Uterus (tissue), 4 donors: ENCODE measurements around the gene CYSTM1. TPM values are rescaled to one million over a fixed set of nuclear protein-coding genes. Genes with fewer than 3 reads are reported as not detected.

Experiments used
- DNase-seq, 2 donors: peaks; one replicate each; pipeline ENCODE4 v3.0.0-alpha.2; 2019 to 2020
- H3K27ac ChIP-seq, 2 donors: fragments of 200-600 bp; sonication (generic); 1 replicate in 1 of 2; 2 replicates in 1 of 2; pipeline ENCODE4 v1.5.1; 2016 to 2018
- H3K27me3 ChIP-seq, 2 donors: fragments of 200-600 bp; sonication (generic); one replicate each; pipeline ENCODE4 v1.5.1; 2018 to 2019; ENCODE audit warnings: control low read depth in 1 of 2
- H3K36me3 ChIP-seq, 2 donors: fragments of 200-600 bp; sonication (generic); one replicate each; pipeline ENCODE4 v1.5.1; 2019; ENCODE audit warnings: control low read depth in 1 of 2
- H3K4me1 ChIP-seq, 2 donors: fragments of 200-600 bp; sonication (generic); one replicate each; pipeline ENCODE4 v1.5.1; 2018 to 2019; ENCODE audit warnings: control low read depth in 1 of 2
- H3K4me3 ChIP-seq, 2 donors: fragments of 200-600 bp; sonication (generic); 1 replicate in 1 of 2; 2 replicates in 1 of 2; pipeline ENCODE4 v1.5.1; 2018 to 2019; ENCODE audit warnings: mild to moderate bottlenecking in 1 of 2
- H3K9me3 ChIP-seq, 2 donors: fragments of 200-600 bp; sonication (generic); one replicate each; pipeline ENCODE4 v1.5.1; 2019; ENCODE audit warnings: control low read depth in 1 of 2
- CTCF ChIP-seq, 4 experiments: fragments of 200-600 bp in 2 of 4; fragments of 450-650 bp in 2 of 4; sonication (generic) in 2 of 4; IDR thresholded peaks; one replicate each; pipeline ENCODE4 v1.5.1; 2016 to 2019; ENCODE audit warnings: antibody characterized with exemption in 4 of 4, mild to moderate bottlenecking in 2 of 4, moderate library complexity in 1 of 4
- POLR2A ChIP-seq, 2 donors: fragments of 450-650 bp; IDR thresholded peaks; one replicate each; pipeline ENCODE4 v1.6.1; 2016; ENCODE audit warnings: antibody characterized with exemption in 2 of 2, mild to moderate bottlenecking in 1 of 2, moderate library complexity in 1 of 2
- intact Hi-C: fragments of 100-400 bp; cut with DNase I; formaldehyde crosslinking; loops from one replicate; pipeline ENCODE4 v1.15.1; 2023; ENCODE audit warnings: low total_unique reads
- total RNA-seq, 4 donors: library from RNA; depleted of rRNA in 3 of 4; stranded (reverse); fragments of >200 nt in 3 of 4; gene quantifications; one replicate each; pipeline versions ENCODE4 v1.1.0 to v1.2.4, GENCODE V29; 2014 to 2023
- donor health status: DM: yes; HTN: yes; CAD: no.

Gene CYSTM1
- total RNA-seq, 4 donors from 2014 or later = 4.4 to 76.8 (median 45.3) TPM

- Histone ChIP-seq H3K36me3 (no peaks in the 10 kb centered on the region), H3K4me3 (no peak overlapping the region), H3K9me3 (no peaks in the 10 kb centered on the region), H3K27me3 (no peaks in the 10 kb centered on the region), H3K4me1 (peaks cover 0 to 3% of the 10 kb centered on the region in 2 donors), H3K27ac (no peak overlapping the region)
- intact Hi-C loops = no loop called here
- no peak for DNase-seq
- TF ChIP-seq CTCF (IDR thresholded peaks at IDR 0.05) (no peak), POLR2A (IDR thresholded peaks at IDR 0.05) (no peak)
Observed at GRCh38 chr5:140162275-140162674, 12.7 kb upstream of the CYSTM1 start.

- TF ChIP-seq CTCF (IDR thresholded peaks at IDR 0.05) (no peak), POLR2A (IDR thresholded peaks at IDR 0.05) (no peak)
- intact Hi-C loops = no loop called here
- H3K27me3 ChIP-seq = no peaks in the 10 kb centered on the region
- no peaks in the 10 kb centered on the region for H3K4me1 ChIP-seq
- no peaks in the 10 kb centered on the region for H3K36me3 ChIP-seq
- no peaks in the 10 kb centered on the region for H3K9me3 ChIP-seq
- H3K4me3 ChIP-seq = no peak overlapping the region
- peak in 1 of 2 donors; percentile 7 for DNase-seq
- H3K27ac ChIP-seq = no peak overlapping the region
Observed at GRCh38 chr5:140162781-140163180, 12.2 kb upstream of the CYSTM1 start.

GRCh38 chr5:140165101-140165922 lies 9.7 kb upstream of the CYSTM1 start:
- DNase-seq = no peak
- intact Hi-C loops = no loop called here
- Histone ChIP-seq H3K9me3 (no peaks in the 10 kb centered on the region), H3K4me3 (no peak overlapping the region), H3K36me3 (no peaks in the 10 kb centered on the region), H3K4me1 (no peaks in the 10 kb centered on the region), H3K27ac (no peak overlapping the region), H3K27me3 (no peaks in the 10 kb centered on the region)
- TF ChIP-seq CTCF (IDR thresholded peaks at IDR 0.05) = no peak
- TF ChIP-seq POLR2A (IDR thresholded peaks at IDR 0.05) = no peak

- no peak overlapping the region for H3K27ac ChIP-seq
- no peaks in the 10 kb centered on the region for H3K4me1 ChIP-seq
- DNase-seq = no peak
- H3K36me3 ChIP-seq = no peaks in the 10 kb centered on the region
- no peaks in the 10 kb centered on the region for H3K27me3 ChIP-seq
- no peak for TF ChIP-seq CTCF (IDR thresholded peaks at IDR 0.05)
- TF ChIP-seq POLR2A (IDR thresholded peaks at IDR 0.05) = no peak
- intact Hi-C loops = no loop called here
- no peak overlapping the region for H3K4me3 ChIP-seq
- no peaks in the 10 kb centered on the region for H3K9me3 ChIP-seq
Observed at GRCh38 chr5:140165923-140166270, 9.1 kb upstream of the CYSTM1 start.

- H3K9me3 ChIP-seq = no peaks in the 10 kb centered on the region
- TF ChIP-seq POLR2A (IDR thresholded peaks at IDR 0.05) = no peak
- no peak for TF ChIP-seq CTCF (IDR thresholded peaks at IDR 0.05)
- intact Hi-C loops = no loop called here
Observed at GRCh38 chr5:140166911-140167310, 8.1 kb upstream of the CYSTM1 start.

More at GRCh38 chr5:140166911-140167310, 8.1 kb upstream of the CYSTM1 start:
- no peaks in the 10 kb centered on the region for H3K4me1 ChIP-seq
- no peaks in the 10 kb centered on the region for H3K36me3 ChIP-seq
- H3K27ac ChIP-seq = no peak overlapping the region
- DNase-seq = no peak
- no peak overlapping the region for H3K4me3 ChIP-seq
- H3K27me3 ChIP-seq = no peaks in the 10 kb centered on the region
